MM.1S (cell line): Measurements from ENCODE around the gene GZMM.

Experiments used
- CTCF ChIP-seq: fragments of 300-600 bp; sonication (generic); IDR thresholded peaks from 2 replicates; pipeline ENCODE4 v1.5.1; 2016; ENCODE audit warnings: antibody characterized with exemption, low read length, mixed read lengths
- EZH2phosphoT487 ChIP-seq: fragments of 300-600 bp; sonication (generic); IDR thresholded peaks from 2 replicates; pipeline ENCODE4 v1.6.1; 2018; ENCODE audit warnings: antibody characterized with exemption, low read length

GRCh38 chr19:597406-598315, 53.8 kb downstream of the GZMM start:
- TF ChIP-seq CTCF = no peak
- no peak for TF ChIP-seq EZH2phosphoT487
